HG02763 (cell line): ENCODE data around the gene ASXL2.

Source experiments
- ATAC-seq: cut with Tn5 transposase; IDR thresholded peaks from one replicate; pipeline ENCODE4 v1.9.1; 2021; ENCODE audit warnings: mild to moderate bottlenecking, moderate library complexity; ENCODE audit not compliant: unreplicated experiment

ASXL2 gene

DNA sequence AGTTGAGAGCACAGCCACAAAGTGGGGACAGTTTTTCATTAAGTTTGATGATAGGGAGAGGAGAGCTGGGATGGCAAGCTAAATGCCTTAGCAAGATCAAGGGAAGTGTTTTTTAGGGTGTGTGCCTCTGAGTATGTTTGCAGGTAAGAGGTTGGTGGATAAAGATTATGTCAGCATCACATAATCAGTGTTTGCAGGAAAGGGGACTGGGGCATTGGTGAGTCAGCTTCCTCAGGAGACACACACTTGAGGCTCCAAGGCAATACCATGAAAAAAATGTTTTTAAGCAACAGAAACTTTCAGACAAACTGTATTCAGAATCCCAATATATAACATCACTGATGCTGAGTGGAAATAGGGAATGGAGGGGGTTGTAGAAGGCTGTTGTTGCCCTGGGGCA is 179.5 kb downstream of the ASXL2 start:
- no peak for ATAC-seq

DNA sequence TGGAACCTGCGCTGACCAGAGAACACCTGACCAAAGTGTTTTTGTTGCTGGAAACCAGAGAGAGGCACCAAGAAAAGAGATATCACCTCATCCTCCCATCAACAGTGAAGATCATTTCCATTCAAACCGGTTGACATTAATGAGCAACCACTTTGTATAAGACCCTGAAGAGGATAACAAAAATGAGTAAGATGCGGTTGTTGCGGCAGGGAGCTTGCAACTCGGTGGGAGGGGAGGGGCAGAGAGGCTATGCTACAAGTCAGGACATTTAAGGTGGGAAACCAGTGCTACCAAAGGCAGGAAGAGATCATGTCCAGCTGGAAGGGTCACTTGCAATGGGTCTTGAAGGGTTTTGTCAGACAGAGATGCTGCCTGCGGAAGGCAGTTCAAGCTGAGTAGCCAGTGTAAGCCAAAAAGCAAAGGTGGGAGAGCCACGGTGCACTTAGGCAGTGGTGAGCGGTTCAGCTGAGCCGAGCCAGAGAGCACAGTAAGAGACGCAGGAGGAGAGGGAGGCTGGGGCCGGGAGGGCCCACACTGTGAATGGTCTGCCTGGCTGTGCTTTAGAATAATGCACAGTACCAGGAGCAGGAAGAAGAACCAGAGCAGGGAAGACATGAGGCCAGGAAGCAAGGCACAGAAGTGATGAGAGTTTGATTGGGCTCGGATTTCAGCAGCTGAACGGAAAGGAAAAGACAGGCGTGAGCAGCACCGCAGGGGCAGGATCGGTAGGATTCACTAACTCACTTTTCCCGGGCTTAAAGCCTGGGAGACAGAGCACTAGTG is 180.5 kb downstream of the ASXL2 start:
- no peak for ATAC-seq

DNA sequence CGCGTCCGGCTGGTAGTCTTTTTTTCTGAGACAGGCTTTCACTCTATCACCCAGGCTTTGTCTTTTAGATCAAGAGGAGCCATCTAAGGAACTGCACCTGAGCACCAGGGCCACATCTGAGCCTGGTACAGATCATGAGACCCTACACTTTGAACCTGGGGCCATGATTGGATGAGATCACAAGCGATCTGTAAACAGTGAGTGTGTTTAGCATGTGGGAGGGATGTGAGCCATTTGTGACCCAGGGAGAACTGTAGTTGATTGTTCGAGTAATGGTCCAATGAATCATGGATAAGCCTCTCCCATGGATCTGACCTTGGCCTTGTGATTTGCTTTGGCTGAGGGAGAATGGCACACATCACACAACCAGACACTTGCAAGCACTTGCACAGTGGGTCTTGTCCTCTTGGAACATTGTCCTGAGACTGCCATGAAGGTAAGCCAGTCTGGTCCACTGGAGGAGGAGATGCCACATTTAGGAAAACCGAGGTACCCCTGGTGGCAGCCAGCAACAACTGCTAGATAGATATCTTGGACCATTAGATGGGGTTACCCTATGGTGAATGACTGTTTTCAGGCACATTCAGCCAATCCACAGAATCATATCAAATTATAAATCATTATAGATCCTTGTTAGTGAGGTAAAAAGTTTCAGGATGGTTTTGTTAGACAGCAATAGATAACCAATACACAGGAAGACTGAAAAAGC is 185.4 kb downstream of the ASXL2 start:
- ATAC-seq: no peak

DNA sequence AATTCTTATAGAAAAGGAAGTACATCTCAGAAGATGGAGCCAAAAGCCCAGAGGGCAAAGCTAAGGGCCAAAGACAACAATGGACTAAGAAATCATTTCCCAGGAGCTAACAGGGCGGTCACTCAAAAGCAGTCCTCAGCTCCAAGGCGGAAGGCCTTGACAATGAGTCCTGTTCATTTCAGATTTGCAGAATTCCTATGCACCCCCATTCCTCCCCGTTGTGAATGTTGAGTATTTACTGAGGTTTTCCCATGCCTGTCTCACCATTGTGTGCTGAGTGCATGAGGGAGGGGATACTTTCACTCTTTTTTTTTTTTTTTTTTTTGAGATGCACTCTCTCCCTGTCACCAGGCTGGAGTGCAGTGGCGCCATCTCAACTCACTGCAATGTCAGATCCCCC is 186.1 kb downstream of the ASXL2 start:
- no peak for ATAC-seq

DNA sequence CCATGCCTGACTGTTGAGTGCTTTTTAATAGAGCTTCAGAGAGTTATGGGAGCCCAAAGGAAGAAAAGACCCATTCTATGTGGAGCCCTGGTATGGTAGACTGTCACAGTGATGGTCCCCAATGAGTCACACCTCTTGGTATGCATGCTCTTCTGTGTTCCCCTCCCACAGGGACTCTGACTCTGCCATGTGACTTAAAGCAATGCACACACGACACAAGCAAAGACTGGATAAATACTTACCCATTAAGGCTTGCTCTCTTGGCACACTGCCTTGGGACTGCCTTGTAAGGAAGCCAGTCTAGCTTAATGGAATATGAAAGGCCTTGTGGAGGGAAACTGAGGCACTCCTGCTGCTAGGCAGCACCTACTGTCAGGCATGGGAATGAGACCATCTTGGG is 188.2 kb downstream of the ASXL2 start:
- no peak for ATAC-seq

DNA sequence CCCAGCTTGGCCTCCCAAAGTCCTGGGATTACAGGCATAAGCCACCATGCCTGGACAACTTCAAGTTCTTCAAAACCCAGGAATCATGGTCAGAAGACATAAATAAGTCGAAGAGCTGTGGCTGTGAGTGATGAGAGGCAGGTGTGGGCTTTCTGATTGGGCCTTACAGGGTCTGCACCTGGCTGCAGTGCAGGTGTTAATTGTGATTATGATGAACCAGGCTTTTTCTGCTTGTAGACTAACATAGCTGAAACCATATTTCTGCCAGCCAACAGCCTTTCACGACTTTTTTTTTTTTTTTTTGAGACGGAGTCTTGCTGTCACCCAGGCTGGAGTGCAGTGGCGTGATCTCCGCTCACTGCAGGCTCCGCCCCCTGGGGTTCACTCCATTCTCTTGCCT is 190.1 kb downstream of the ASXL2 start:
- ATAC-seq: no peak

DNA sequence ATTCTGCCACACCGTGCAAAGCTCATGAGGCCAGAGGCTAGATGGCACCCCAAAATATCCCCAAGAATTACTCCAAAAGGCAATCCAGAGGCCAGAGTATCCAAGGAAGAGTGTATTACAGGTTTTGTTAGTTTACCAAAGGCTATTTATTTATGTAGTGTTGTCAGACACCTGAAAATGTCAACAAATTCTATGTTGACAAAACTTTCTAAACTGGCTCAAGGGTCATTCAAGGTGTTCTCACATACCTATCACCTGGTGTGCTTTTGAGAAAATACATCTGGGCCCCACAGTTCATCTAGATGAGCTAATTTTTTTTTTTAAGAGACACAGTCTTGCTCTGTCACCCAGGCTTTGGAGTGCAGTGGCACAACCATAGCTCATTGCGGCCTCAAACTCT is 192.5 kb downstream of the ASXL2 start:
- no peak for ATAC-seq

DNA sequence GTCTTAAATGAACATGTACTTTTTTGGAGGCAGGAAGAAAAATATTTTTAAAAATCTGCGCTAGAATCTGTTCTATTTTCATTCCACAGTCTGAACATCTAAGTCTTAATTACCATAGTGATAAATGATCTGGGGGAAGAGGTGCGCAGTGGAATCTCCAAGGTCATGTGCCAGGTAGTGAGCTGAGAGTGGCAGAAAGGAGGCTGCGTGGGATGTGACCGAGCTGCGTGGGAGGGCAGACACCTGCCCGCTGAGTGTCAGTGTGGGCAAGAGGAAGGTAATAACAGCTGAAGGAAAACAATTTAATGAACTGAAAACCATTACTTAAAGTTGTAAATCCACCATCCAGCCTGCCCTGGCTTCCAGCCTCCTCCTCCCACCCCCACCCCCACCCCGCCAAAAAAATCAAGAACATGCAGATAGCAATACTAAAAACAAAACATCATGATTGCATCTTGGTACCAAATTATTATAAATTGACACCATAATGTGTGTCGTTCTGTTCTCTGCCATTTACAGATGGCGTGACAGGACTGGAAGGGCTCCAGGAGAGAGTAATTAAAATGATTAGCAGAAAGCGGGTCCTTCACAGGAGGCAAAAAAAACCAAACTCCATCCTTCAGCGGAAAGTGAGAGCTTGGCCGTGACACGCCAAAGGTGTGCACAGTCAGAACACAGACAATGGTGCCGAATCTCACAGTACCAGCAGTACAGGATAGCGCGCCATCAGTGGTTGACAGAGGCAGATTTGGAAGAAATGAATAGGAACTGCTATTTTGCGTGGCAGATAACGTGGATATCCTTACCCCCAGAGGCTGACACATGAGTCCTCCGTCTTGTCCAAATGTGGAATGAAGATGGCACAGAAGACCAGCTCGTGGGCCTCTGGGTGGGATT is 193.5 kb downstream of the ASXL2 start:
- no peak for ATAC-seq
